SU-DHL-6 (cell line): Measurements from ENCODE around the gene MAP2K3.

Source experiments
- H2AFZ ChIP-seq: fragments of 200-600 bp; sonication (generic); 2 replicates; pipeline ENCODE4 v1.6.1; 2014; ENCODE audit warnings: low read depth, mild to moderate bottlenecking, moderate library complexity, mixed read lengths, antibody characterized with exemption, low read length; ENCODE audit not compliant: severe bottlenecking
- H3F3A ChIP-seq: fragments of 200-600 bp; shearing (Covaris generic); 2 replicates; pipeline ENCODE4 v1.6.0; 2016; ENCODE audit warnings: antibody characterized with exemption, mild to moderate bottlenecking; ENCODE audit not compliant: insufficient read depth
- H3K27ac ChIP-seq: fragments of 200-600 bp; sonication (generic); 2 replicates; pipeline ENCODE4 v1.5.1; 2016; ENCODE audit warnings: low read depth, mild to moderate bottlenecking, low read length, moderate library complexity, mixed read lengths
- H3K27me3 ChIP-seq: fragments of 200-600 bp; sonication (generic), shearing (Covaris generic); 2 replicates; pipeline ENCODE4 v1.6.0; 2014; ENCODE audit warnings: mild to moderate bottlenecking, low read length
- H3K36me3 ChIP-seq: fragments of 200-600 bp; sonication (generic); 2 replicates; pipeline ENCODE4 v1.6.1; 2014; ENCODE audit warnings: mild to moderate bottlenecking, low read length, mixed read lengths
- H3K4me2 ChIP-seq: fragments of 300-600, 200-600 bp; shearing (Covaris generic), sonication (generic); 2 replicates; pipeline ENCODE4 v1.6.0; 2014; ENCODE audit warnings: low read length, low read depth, mild to moderate bottlenecking; ENCODE audit not compliant: poor library complexity, severe bottlenecking
- H3K4me3 ChIP-seq: fragments of 200-600 bp; sonication (generic); 2 replicates; pipeline ENCODE4 v1.5.1; 2014; ENCODE audit warnings: antibody characterized with exemption, low read length, mild to moderate bottlenecking, mixed read lengths; ENCODE audit not compliant: insufficient read depth, poor library complexity, severe bottlenecking
- H3K79me2 ChIP-seq: fragments of 200-600 bp; sonication (generic); 2 replicates; pipeline ENCODE4 v1.6.1; 2014; ENCODE audit warnings: mild to moderate bottlenecking, low read length, moderate library complexity; ENCODE audit not compliant: insufficient read depth
- H3K9ac ChIP-seq: fragments of 200-600 bp; sonication (generic); 2 replicates; pipeline ENCODE4 v1.7.0; 2014; ENCODE audit warnings: mild to moderate bottlenecking, low read length
- H3K9me2 ChIP-seq: fragments of 200-600 bp; sonication (generic); replicated peaks from 2 replicates; pipeline ENCODE4 v1.6.1; 2014; ENCODE audit warnings: low read length; ENCODE audit not compliant: insufficient read depth
- H3K9me3 ChIP-seq: fragments of 200-600 bp; sonication (generic); 2 replicates; pipeline ENCODE4 v1.6.1; 2014; ENCODE audit warnings: low read length, mixed read lengths; ENCODE audit not compliant: insufficient read depth
- H4K20me1 ChIP-seq: fragments of 200-600 bp; sonication (generic); 2 replicates; pipeline ENCODE4 v1.6.1; 2014; ENCODE audit warnings: low read depth, mild to moderate bottlenecking, antibody characterized with exemption, low read length, moderate library complexity, mixed read lengths
- CTCF ChIP-seq: fragments of 200-600 bp; sonication (generic); IDR thresholded peaks from one replicate; pipeline ENCODE4 v1.5.1; 2017; ENCODE audit warnings: antibody characterized with exemption, mild to moderate bottlenecking, low read length, moderate library complexity; ENCODE audit not compliant: insufficient read depth, poor library complexity, severe bottlenecking
- EZH2phosphoT487 ChIP-seq: fragments of 200-600 bp; sonication (generic), shearing (Covaris generic); conservative IDR thresholded peaks from 2 replicates; pipeline ENCODE4 v1.6.1; 2018; ENCODE audit warnings: mild to moderate bottlenecking, antibody characterized with exemption, low read length, moderate library complexity, mixed read lengths

Gene MAP2K3

GRCh38 chr17:21301593-21302550, 17.4 kb downstream of the MAP2K3 start:
- H3K9me2 ChIP-seq, result no peaks in the 10 kb centered on the region
- H3K9ac ChIP-seq, result no peak overlapping the region
- H3K4me2 ChIP-seq, result no peak overlapping the region
- H3K4me3 ChIP-seq, result no peak overlapping the region
- no peak overlapping the region for H3K27ac ChIP-seq
- H3K79me2 ChIP-seq, result no peaks in the 10 kb centered on the region
- H4K20me1 ChIP-seq, result no peaks in the 10 kb centered on the region
- no peak overlapping the region for H2AFZ ChIP-seq
- no peaks in the 10 kb centered on the region for H3K36me3 ChIP-seq
- no peaks in the 10 kb centered on the region for H3K9me3 ChIP-seq
- no peaks in the 10 kb centered on the region for H3K27me3 ChIP-seq
- TF ChIP-seq EZH2phosphoT487 (no peak), CTCF (no peak)
- no peaks in the 10 kb centered on the region for H3F3A ChIP-seq

DNA sequence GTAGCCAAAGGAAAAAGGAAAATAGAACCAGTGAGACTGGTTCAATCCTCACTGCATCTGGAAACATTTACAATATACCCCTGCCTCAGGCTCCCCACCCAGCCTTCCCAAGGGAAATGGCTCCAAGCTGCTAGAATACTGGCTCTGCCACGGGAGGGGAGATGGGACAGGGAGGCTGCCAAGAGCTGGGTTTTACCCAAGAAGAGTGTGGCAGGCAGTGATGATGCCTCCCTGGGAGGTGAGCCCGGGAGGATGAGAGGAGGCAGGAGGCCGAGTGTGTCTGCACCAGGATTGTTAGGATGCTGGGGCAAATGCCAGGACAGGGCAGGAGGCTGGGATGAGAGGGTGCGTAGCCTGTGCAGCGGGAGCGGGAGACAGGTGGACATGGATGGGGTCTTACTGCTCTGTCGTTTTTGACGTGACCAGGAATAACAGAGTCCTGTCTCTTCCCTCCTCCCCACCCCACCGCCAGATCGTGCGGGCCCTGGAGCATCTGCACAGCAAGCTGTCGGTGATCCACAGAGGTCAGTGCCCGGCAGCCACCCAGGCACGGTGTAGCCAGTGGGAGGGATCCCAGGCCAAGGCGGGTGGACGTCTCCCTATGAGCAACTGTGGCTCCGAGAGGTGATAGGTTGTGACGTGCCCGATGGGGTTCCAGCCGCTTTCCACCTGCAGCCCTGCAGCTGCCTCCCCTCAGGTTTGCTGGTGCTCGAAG, 18.4 kb downstream of the MAP2K3 start:
- TF ChIP-seq CTCF, result no peak
- TF ChIP-seq EZH2phosphoT487, result no peak
- H3K9me3 ChIP-seq, result no peaks in the 10 kb centered on the region
- H3K36me3 ChIP-seq, result no peaks in the 10 kb centered on the region
- no peak overlapping the region for H3K27ac ChIP-seq
- H3K27me3 ChIP-seq, result no peaks in the 10 kb centered on the region
- no peaks in the 10 kb centered on the region for H3F3A ChIP-seq
- no peak overlapping the region for H3K4me3 ChIP-seq
- no peak overlapping the region for H3K4me2 ChIP-seq
- no peak overlapping the region for H3K9ac ChIP-seq
- no peaks in the 10 kb centered on the region for H3K79me2 ChIP-seq
- no peak overlapping the region for H2AFZ ChIP-seq
- no peaks in the 10 kb centered on the region for H4K20me1 ChIP-seq
- no peaks in the 10 kb centered on the region for H3K9me2 ChIP-seq

- Histone ChIP-seq H3K36me3 (no peaks in the 10 kb centered on the region), H3K4me2 (no peak overlapping the region), H2AFZ (no peak overlapping the region), H3K9me3 (no peaks in the 10 kb centered on the region), H3K79me2 (no peaks in the 10 kb centered on the region), H3K9ac (no peak overlapping the region), H3F3A (no peaks in the 10 kb centered on the region), H3K27ac (no peak overlapping the region), H3K4me3 (no peak overlapping the region), H4K20me1 (no peaks in the 10 kb centered on the region), H3K27me3 (no peaks in the 10 kb centered on the region), H3K9me2 (no peaks in the 10 kb centered on the region)
- no peak for TF ChIP-seq CTCF
Observed at GRCh38 chr17:21303441-21304065, 19.0 kb downstream of the MAP2K3 start.
